ENCODE measurements around the gene PTPRC.

Gene PTPRC

DNA sequence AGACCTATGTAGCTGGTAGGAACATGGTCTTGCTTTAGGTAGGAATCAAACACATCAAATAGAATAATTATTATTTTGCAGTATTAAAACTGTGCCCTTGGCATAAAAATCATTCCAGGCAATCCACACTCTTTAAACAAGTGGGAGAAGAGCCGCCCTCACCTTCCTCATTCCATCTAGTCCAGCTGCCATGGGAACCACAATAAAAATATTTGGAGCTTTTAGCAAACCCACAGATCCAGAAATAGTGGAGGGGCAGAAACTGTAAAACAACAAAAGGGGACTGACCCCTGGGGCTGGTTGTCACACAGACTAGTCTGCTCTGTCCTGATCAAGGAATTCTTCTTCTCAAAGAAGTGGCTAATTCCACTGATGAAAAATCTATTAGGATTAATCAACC is 61.6 kb downstream of the PTPRC start:
- H3K27me3 ChIP-seq (ENCODE audit: control insufficient read depth, insufficient read depth, low read length): no peaks in the 10 kb centered on the region
- no peak overlapping the region for H3K27ac ChIP-seq (ENCODE audit: low read depth, low read length)
- peaks cover 3% of the 10 kb centered on the region for H3K36me3 ChIP-seq (ENCODE audit: control insufficient read depth, insufficient read depth, low read length)
- H3K4me3 ChIP-seq (ENCODE audit: low read length): no peak overlapping the region
- no peak overlapping the region for H3K9ac ChIP-seq (ENCODE audit: low read length)
- H3K4me1 ChIP-seq (ENCODE audit: control insufficient read depth, insufficient read depth, low read length): no peaks in the 10 kb centered on the region

DNA sequence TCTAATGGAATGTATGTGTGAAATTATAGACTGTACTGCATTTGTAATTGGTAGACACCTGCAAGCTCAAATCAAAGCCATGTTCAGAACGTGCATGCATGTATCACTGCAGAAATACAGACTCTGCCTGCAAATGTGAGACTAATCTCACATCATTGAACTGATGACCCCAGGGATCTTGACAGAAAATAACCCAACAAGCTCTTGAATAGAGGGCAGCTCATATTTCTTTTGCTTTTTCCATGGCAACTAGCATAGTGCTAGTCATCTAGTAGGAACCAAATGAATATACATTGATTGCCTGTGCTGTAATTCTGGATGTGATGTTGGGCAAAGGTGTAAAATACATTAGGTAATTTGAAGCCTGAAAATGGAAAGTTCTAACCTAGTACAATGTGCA is 62.4 kb downstream of the PTPRC start:
- Histone ChIP-seq H3K9ac (ENCODE audit: low read length) (no peak overlapping the region), H3K4me1 (ENCODE audit: control insufficient read depth, insufficient read depth, low read length) (no peaks in the 10 kb centered on the region), H3K4me3 (ENCODE audit: low read length) (no peak overlapping the region), H3K27me3 (ENCODE audit: control insufficient read depth, insufficient read depth, low read length) (no peaks in the 10 kb centered on the region), H3K36me3 (ENCODE audit: control insufficient read depth, insufficient read depth, low read length) (peaks cover 3% of the 10 kb centered on the region), H3K27ac (ENCODE audit: low read depth, low read length) (no peak overlapping the region)

DNA sequence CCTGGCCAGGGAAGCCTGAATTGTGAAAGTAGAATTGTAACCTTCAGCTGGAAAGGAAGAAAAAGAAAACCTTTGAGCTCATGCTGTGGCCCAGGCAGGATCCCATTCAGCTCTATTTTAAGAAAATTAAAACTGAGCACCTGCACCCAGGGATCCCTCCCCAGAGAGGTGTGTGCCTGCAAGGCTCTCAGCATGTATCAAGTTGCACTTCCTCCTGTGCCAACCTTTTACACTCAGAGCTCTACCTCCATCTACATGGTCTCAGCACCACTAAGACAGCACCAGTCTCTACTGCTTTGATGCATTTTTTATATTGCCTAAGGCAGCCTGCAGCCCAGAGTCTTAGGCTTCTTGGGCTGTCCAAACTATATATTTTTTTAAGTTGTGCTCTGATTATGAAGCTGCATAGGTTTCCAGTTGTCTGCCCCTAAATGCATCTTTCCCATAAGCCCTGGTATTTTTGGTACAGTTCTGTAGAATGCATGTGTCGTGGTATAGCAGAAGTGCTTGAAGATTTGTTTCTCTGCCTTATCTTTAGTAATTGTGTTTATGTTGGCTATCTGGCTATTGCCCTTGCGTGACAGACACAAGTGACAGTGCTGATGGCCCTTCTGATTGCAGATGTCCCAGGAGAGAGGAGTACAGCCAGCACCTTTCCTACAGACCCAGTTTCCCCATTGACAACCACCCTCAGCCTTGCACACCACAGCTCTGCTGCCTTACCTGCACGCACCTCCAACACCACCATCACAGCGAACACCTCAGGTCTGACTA is 63.1 kb downstream of the PTPRC start:
- H3K36me3 ChIP-seq (ENCODE audit: control insufficient read depth, insufficient read depth, low read length): peaks cover 3% of the 10 kb centered on the region
- no peaks in the 10 kb centered on the region for H3K27me3 ChIP-seq (ENCODE audit: control insufficient read depth, insufficient read depth, low read length)
- H3K4me1 ChIP-seq (ENCODE audit: control insufficient read depth, insufficient read depth, low read length): no peaks in the 10 kb centered on the region
- H3K4me3 ChIP-seq (ENCODE audit: low read length): no peak overlapping the region
- H3K9ac ChIP-seq (ENCODE audit: low read length): no peak overlapping the region
- no peak overlapping the region for H3K27ac ChIP-seq (ENCODE audit: low read depth, low read length)

DNA sequence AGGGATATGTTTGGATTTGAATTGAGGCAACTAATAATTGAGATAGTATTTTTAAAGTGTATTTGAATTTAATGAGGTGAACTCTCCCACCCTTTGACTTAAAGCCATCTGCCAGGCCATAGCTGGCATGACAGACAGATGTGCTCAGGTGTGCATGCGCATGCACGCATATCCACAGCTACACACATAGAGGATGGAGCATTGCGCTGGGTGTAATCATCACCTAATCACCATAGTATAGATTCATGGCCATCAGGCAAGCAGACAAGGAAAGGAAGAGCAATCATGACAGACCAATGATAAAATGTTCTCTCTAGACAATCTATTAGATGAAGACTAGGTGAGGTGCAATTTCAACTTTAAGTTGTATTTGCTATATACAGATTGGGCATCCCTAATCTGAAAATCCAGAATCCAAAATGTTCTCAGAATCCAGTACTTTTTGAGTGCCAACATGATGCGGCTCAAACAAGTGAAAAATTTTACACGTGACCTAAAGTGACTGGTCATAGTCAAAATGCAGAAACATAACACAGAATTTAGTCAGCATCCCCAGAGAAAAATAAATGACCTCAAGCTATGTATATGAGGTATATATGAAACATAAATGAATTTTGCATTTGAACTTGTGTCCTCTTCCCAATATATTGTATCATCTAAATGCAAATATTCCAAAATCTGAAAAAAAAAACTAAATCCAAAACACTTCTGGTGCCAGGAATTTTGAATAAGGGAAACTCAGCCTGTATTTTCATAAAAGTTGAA is 70.1 kb downstream of the PTPRC start:
- Histone ChIP-seq H3K36me3 (ENCODE audit: control insufficient read depth, insufficient read depth, low read length) (no peaks in the 10 kb centered on the region), H3K27me3 (ENCODE audit: control insufficient read depth, insufficient read depth, low read length) (no peaks in the 10 kb centered on the region), H3K9ac (ENCODE audit: low read length) (no peak overlapping the region), H3K4me1 (ENCODE audit: control insufficient read depth, insufficient read depth, low read length) (no peaks in the 10 kb centered on the region), H3K27ac (ENCODE audit: low read depth, low read length) (no peak overlapping the region), H3K4me3 (ENCODE audit: low read length) (no peak overlapping the region)

DNA sequence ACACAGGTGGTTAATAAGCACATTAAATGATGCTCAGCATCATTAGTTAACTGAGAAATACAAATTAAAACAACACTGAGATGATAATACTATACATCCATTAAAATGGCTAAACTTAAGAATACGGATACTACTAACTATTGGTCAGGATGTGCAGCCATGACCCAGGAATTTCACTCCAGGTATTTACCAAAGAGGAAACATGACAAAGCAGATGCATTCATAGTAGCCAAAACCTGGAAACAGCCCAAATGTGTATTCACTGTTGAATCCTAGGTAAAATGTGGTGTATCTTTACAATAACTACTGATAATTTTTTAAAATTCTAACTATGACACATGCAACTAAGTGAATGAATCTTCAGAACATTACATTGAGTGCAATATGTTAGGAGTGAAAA is 73.0 kb downstream of the PTPRC start:
- Histone ChIP-seq H3K27ac (ENCODE audit: low read depth, low read length) (no peak overlapping the region), H3K4me1 (ENCODE audit: control insufficient read depth, insufficient read depth, low read length) (no peaks in the 10 kb centered on the region), H3K27me3 (ENCODE audit: control insufficient read depth, insufficient read depth, low read length) (no peaks in the 10 kb centered on the region), H3K9ac (ENCODE audit: low read length) (no peak overlapping the region), H3K36me3 (ENCODE audit: control insufficient read depth, insufficient read depth, low read length) (no peaks in the 10 kb centered on the region), H3K4me3 (ENCODE audit: low read length) (no peak overlapping the region)

DNA sequence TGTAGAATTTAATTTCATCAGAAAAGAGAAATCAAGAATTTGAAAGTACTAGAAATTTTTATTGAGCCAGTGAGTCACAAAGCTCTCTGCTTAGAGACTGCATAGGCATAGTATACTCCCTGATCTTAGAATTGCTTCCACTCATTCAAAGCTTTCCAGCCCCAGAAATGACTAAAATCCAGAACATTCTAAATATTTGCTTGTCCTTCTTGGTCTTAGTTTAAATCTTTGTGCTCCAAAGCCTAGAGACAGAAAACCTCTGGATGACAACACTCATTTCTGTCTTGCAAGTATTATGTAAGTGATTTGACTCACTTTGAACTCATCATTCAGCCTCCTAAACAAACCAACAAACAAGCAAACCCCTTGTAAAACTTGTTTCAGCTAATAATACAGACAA is 74.2 kb downstream of the PTPRC start:
- Histone ChIP-seq H3K27me3 (ENCODE audit: control insufficient read depth, insufficient read depth, low read length) (no peaks in the 10 kb centered on the region), H3K27ac (ENCODE audit: low read depth, low read length) (no peak overlapping the region), H3K36me3 (ENCODE audit: control insufficient read depth, insufficient read depth, low read length) (no peaks in the 10 kb centered on the region), H3K4me1 (ENCODE audit: control insufficient read depth, insufficient read depth, low read length) (no peaks in the 10 kb centered on the region), H3K9ac (ENCODE audit: low read length) (no peak overlapping the region), H3K4me3 (ENCODE audit: low read length) (no peak overlapping the region)

DNA sequence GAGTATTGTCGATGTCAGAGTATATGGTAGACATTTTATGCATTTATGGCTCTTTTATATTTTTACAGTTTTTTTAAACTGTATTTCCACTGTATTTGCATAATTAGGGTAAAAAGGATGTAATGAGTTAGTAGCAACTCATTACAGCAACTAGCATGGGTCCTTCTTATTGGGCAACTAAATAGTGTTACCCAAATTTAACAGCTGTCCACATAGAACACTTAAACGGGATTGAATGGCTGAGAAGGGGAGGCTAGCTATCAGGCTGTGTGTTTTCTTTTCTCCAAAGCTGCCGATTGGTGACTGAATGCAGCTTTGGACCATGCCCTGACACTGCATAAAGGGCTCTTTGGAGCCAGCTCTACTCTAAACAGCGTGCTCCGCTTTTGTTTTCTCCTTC is 75.4 kb downstream of the PTPRC start:
- H3K4me3 ChIP-seq (ENCODE audit: low read length): no peak overlapping the region
- no peaks in the 10 kb centered on the region for H3K27me3 ChIP-seq (ENCODE audit: control insufficient read depth, insufficient read depth, low read length)
- no peak overlapping the region for H3K27ac ChIP-seq (ENCODE audit: low read depth, low read length)
- no peaks in the 10 kb centered on the region for H3K36me3 ChIP-seq (ENCODE audit: control insufficient read depth, insufficient read depth, low read length)
- H3K9ac ChIP-seq (ENCODE audit: low read length): no peak overlapping the region
- no peaks in the 10 kb centered on the region for H3K4me1 ChIP-seq (ENCODE audit: control insufficient read depth, insufficient read depth, low read length)

DNA sequence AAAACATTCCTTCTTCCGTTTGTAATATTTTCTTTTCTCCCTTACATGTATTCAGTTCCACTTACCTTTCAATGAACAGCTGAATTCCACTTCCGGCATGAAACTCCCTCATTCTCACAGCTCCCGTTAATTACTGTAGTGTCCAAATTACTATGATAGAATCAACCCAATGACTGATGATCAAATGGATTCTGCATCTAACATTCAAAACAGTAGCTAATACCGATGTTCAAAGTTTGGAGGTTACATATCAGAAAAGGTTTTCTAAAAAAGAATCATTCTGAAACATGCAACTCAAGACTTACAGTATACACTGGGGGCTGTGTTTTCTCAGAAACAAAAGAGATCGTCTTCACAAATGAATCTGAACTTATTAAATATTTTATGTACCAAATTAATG is 77.2 kb downstream of the PTPRC start:
- Histone ChIP-seq H3K36me3 (ENCODE audit: control insufficient read depth, insufficient read depth, low read length) (no peaks in the 10 kb centered on the region), H3K27ac (ENCODE audit: low read depth, low read length) (no peak overlapping the region), H3K9ac (ENCODE audit: low read length) (no peak overlapping the region), H3K27me3 (ENCODE audit: control insufficient read depth, insufficient read depth, low read length) (no peaks in the 10 kb centered on the region), H3K4me3 (ENCODE audit: low read length) (no peak overlapping the region), H3K4me1 (ENCODE audit: control insufficient read depth, insufficient read depth, low read length) (no peaks in the 10 kb centered on the region)

DNA sequence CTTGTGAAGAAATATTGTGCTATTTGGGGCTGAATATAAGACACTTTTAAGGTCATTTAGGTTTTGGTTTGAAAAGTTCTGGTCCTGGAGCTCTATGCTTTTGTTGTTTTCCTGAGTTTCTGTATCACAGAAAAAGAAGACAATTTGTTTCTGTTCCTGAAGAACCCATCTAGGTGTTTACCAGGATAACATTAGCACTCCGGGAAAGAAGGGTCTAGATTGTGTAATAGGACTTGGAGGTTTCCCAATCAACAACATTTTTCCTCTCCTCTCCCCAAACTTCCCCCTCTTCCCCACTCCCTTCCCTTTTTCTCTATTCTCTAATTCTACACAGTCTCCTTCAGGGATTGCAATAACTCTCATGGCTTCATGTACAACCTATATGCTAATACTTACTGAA is 78.7 kb downstream of the PTPRC start:
- H3K36me3 ChIP-seq (ENCODE audit: control insufficient read depth, insufficient read depth, low read length): no peaks in the 10 kb centered on the region

DNA sequence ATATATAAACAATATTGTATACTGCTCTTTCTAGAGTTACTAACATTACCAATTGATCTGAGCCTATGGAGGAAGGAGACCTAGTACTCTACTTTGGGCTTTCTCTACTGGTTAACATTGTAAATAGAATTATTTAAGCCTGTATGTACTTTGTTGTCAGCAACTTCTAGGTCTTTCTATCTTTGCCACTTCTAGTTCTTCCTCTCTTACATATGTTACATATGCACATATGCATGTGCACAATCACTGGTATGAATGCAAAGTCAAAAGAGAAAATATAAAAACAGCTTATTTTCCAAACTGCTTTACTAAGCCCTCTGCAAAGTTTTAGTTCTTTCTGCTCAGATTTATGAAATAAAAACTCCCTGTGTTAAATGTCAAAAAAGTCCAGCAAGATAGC is 84.3 kb downstream of the PTPRC start:
- Histone ChIP-seq H3K27ac (ENCODE audit: low read depth, low read length) (no peak overlapping the region), H3K36me3 (ENCODE audit: control insufficient read depth, insufficient read depth, low read length) (no peaks in the 10 kb centered on the region), H3K27me3 (ENCODE audit: control insufficient read depth, insufficient read depth, low read length) (no peaks in the 10 kb centered on the region), H3K4me1 (ENCODE audit: control insufficient read depth, insufficient read depth, low read length) (no peaks in the 10 kb centered on the region), H3K4me3 (ENCODE audit: low read length) (no peak overlapping the region), H3K9ac (ENCODE audit: low read length) (no peak overlapping the region)

More for the DNA sequence above, 78.7 kb downstream of the PTPRC start:
- Histone ChIP-seq H3K4me1 (ENCODE audit: control insufficient read depth, insufficient read depth, low read length) (no peaks in the 10 kb centered on the region), H3K9ac (ENCODE audit: low read length) (no peak overlapping the region), H3K4me3 (ENCODE audit: low read length) (no peak overlapping the region), H3K27me3 (ENCODE audit: control insufficient read depth, insufficient read depth, low read length) (no peaks in the 10 kb centered on the region), H3K27ac (ENCODE audit: low read depth, low read length) (no peak overlapping the region)

DNA sequence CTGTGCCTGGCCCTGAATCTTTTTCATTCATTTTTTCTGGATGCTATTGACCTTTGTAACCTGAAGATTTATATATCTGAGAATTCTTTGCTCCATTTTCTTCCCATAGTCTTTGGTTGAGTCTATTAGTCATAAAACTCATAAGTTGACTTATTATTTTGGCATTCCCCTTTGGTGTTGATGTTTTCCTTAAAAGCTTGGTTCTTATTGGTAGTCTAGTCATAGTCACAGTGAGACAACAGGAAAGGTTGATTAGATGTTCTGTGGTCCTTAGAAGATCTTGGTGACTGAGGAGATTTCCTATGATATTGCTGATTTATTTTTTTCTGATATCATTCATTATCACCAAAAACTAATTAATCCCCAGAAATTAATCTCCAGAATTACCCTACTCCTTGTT is 86.2 kb downstream of the PTPRC start:
- Histone ChIP-seq H3K27ac (ENCODE audit: low read depth, low read length) (no peak overlapping the region), H3K9ac (ENCODE audit: low read length) (no peak overlapping the region), H3K4me1 (ENCODE audit: control insufficient read depth, insufficient read depth, low read length) (no peaks in the 10 kb centered on the region), H3K4me3 (ENCODE audit: low read length) (no peak overlapping the region), H3K36me3 (ENCODE audit: control insufficient read depth, insufficient read depth, low read length) (no peaks in the 10 kb centered on the region), H3K27me3 (ENCODE audit: control insufficient read depth, insufficient read depth, low read length) (no peaks in the 10 kb centered on the region)

DNA sequence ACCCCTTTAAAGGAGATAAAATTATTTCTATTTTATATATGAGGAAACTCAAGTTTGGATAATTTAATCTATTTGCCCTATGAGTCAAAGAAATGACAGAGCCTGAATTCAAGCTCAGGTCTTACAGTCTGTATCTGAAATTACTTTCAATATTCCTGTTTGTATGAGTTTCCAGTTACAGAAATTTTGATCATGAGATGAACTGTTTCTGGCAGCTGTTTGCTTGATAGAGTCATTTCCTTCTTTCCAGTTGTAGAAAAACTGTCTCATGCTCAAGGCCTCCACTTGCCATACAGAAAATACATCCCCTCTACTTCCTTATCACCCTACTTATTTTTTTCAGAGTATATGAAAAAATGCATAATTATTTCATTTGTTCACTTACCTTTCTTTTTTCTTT is 87.6 kb downstream of the PTPRC start:
- Histone ChIP-seq H3K4me1 (ENCODE audit: control insufficient read depth, insufficient read depth, low read length) (no peaks in the 10 kb centered on the region), H3K27ac (ENCODE audit: low read depth, low read length) (no peak overlapping the region), H3K9ac (ENCODE audit: low read length) (no peak overlapping the region), H3K27me3 (ENCODE audit: control insufficient read depth, insufficient read depth, low read length) (no peaks in the 10 kb centered on the region), H3K4me3 (ENCODE audit: low read length) (no peak overlapping the region), H3K36me3 (ENCODE audit: control insufficient read depth, insufficient read depth, low read length) (no peaks in the 10 kb centered on the region)

Data from rectal smooth muscle tissue (tissue), 1 donor.